Measurements from ENCODE around the gene COL9A3.

The COL9A3 gene

GRCh38 chr20:62816884-62817873 is at the start of gene COL9A3:
Gene COL9A3 (plus strand): TSS chr20:62817050. CDS start chr20:62817065, 15 bp downstream.
- no peak for DNase-seq

DNA sequence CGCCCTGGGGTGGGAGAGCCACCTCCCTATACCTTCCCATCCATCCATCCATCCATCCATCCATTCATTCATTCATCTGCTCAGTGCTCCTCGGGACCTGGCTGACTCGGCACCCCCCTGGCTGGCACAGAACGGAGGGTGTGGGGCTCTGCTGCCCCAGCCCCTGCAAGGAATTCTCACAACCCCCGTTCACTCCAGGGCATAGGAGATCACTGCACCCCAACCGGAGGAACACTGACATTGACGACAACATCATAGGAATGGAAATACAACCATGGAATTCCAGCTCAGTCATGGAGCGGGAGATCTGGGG is 48.7 kb upstream of the COL9A3 start:
- DNase-seq: no peak

GRCh38 chr20:62768551-62769287 is 48.1 kb upstream of the COL9A3 start:
- no peak for DNase-seq

DNA sequence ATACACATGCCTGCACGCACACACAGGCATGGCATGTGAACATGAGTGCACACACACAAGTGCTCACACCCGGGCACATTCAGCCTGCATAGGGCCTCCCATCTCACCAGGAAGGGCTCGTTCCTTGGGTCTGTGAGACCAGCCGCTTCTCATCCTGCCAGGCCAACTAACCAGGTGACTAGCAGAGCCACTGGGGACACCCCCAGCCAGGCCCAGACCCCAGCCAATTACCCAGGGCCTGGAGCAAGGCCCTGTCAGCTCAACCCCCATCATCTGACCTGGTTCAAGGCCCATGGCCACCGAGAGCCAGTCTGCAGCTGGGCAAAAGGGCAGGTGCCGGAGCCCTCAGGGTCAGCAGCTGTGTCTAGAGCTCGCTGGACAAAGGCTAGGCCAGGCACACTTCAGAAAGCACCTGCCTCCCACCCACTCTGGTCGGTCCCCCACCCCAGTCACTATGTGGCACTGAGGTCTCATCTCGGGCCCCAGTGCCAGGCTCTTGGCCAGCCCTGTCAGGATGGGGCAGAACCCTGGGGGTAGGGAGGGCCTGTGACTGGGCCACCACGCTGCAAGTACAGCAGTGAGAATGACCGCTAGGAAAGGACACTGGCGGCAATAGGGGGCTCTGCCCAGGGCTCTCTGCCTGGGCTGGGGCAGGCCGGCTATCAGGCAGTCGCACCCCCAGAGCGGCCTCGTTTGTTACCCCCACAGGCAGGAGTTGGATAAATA is 47.3 kb upstream of the COL9A3 start:
- no peak for DNase-seq

- DNase-seq: no peak
These were observed 46.5 kb upstream of the COL9A3 start for GRCh38 chr20:62770111-62770910.

DNA sequence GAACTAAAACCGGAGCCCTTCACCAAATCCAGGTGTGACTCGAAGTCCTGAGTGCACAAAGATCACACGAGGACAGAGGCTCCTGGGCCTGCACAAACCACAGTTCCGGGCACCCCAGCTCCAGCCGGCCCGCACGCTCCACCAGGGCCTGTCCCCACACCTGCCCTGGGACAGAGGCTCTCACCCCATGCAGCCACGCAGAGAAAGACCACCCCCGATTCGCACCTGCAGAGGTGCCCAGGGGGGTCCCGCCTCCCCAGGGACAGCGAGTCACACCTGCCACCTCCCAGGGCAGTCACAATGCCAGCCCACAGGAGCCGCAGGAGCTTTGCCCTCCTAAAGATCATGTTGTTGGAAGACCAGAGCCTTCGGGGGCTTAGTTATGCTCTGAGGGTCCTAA is 45.9 kb upstream of the COL9A3 start:
- DNase-seq: no peak

DNA sequence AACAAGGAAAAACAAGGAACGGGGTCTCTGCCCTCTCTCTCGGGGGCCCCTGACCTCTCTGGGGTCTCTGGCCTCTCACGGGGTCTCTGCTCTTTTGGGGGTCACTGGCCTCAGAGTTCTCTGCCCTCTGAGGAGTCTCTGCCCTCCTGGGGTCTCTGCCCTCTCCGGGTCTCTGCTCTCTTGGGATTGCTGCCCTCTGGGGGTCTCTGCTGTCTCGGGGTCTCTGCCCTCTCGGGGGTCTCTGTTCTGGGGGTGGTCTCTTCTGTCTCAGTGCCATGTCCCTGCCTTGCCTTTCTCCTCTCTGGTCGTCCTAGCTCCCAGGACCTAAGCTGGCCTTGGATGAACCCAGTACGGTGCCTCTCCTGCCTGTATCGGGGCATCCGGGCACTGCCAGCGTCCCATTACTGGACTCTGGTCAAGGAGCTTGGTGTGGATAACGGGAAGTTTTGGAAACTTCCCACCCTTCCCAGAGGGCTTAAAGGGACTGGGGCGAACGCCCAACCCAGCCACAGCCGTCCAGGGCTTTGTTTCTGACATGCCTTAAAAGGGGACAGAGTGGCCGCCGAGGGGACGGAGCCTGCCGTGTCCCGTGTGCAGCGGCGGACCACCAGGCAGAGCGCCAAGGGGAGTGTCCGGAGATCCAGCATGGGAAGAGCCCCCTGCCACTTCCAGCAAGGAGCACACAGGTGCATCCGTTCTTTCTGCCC is 45.3 kb upstream of the COL9A3 start:
- DNase-seq: no peak

GRCh38 chr20:62772103-62772611 is 44.7 kb upstream of the COL9A3 start:
- no peak for DNase-seq

- no peak for DNase-seq
These were observed 44.2 kb upstream of the COL9A3 start for GRCh38 chr20:62772619-62772989.

DNA sequence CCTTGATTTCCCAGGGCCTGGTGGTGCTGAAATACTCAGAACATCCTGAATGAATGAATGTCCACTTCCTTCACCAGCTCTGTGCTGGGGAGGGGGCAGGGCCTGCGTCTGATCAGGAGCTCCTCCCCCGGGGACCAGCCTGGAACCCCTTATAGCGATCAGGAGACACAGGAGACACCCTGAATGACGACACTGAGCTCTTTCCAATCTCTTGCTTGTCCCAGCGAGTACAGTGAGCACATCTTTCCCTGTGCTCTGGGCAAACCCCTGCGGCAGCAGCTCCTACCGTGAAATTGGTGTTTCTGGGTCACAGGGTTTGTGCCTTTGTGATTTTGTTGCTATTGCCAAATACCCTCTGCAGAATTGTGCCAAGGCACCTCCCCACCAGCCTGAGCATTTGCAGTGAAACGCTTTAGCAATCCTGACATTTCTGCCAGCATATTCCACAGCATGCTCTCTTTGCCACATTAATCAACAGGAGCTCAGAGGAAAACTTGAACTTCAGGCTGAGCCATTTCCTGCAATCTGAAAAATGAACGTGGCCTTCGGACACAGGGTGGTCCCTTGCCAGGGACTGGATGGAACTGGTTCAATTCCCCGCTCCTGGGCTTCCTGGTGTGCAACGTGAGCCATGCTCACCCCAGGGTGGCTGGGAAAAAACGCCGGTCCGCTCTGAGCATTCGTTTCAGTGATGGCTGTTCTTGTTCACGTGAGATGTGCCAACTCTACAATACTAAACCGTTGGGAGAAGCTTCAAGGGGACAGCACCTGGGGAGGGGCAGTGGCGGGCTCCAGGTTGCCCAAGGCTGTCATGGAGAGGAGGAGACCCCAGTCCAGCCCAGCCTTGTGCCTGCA is 43.6 kb upstream of the COL9A3 start:
- no peak for DNase-seq

- no peak for DNase-seq
These were observed 42.8 kb upstream of the COL9A3 start for GRCh38 chr20:62773845-62774714.

DNA sequence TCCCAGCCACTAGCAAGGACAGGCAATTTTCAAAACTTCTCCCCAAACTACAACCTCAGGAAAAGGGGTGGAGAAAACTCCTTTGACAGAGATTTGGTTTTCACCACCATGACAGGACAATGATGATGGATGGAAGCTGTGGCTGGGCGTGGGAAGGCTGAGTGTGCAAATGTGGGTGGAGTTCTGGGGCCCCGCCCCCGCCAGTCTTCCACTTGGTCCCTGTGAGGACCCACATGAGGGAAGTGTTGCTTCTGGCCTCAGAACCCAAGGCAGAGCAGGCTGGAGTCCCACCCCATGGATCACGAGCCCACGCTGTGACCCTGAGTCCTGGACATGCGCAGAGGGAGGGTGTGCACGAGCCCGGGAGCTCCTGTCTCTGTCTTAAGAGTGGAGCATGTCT is 42.1 kb upstream of the COL9A3 start:
- DNase-seq: no peak

DNA sequence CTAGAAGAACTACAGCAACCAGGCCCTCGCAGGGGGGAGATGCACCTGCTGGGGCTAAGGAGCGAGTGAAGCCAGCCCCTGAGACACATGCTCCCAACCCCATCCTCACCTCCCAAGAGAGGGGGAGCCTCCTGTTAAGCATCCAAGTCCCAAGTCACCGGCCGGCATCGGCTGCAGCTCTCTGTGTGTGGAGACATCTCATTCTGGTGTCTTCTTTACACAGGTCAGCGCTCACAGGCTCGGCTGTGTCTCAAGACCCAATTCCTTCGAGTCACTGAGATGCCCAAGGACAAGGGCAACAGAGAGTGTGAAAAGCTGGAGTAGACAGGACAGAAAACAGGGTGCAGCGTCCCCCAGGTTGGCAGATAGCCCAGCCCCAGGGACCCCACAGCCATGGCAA is 41.6 kb upstream of the COL9A3 start:
- no peak for DNase-seq

DNA sequence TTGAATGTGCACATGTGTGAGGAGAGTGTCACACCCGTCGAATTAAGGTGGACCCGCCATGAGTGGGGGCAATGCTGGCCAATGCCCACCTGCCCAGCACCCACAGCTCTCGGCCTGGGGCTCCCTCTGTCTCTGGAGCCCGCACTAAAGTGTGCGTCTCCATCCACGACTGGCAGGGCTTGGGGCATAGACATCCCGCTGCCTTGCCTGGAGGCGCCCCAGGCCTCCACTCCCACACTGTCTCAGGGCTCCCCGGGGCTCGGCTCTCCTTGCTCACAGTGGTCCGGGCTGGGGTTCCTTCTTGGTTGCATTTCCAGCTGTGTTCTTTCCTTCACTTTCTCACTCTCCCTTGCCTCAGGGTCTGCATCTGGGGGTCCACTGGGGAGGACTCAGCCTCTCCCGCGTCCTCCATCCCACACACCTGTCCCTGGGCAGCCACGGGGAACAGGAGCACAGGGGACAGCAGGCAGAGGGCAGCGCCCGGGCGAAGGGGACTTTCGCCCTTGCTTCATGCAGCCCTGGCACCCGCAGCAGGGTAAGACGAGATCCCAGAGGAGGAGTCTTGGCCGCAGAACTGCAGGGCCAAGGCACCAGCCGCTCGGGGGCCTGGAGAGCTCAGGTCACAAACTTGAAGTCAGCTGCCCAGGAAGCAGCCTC is 40.7 kb upstream of the COL9A3 start:
- DNase-seq: no peak

DNA sequence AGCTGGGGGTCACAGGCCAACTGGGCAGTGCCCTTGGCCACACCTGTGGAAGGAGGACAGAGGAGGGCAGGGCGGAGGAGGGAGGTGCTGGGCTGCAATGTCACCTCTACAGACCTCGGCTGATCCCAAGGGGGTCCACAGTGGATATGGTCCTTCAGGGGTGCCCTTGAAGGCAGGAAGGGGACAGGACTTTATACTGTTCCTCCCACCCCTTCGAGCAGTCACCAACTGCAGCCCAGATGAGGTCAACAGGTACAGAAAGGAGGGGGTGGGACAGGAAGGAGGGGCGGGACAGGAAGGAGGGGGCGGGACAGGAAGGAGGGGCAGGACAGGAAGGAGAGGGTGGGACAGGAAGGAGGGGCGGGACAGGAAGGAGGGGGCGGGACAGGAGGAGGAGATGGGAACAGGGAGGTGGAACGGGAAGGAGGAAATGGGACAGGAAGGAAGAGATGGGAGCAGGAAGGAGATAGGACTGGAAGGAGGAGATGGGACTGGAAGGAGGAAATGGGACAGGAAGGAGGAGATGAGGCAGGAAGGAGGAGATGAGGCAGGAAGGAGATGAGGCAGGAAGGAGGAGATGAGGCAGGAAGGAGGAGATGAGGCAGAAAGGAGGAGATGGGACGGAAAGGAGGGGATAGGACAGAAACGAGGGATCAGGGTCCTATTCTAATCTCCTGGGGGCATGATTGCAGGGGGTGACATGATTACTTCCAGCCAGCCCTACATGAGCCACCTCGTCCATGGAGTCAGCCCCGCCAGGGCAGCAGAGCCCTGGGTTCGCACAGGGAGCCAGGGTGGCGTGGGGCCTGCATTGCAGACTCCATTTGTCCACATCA is 39.9 kb upstream of the COL9A3 start:
- DNase-seq: no peak

GRCh38 chr20:62777528-62777830 is 39.4 kb upstream of the COL9A3 start:
- DNase-seq: no peak

GRCh38 chr20:62778058-62778457 is 38.8 kb upstream of the COL9A3 start:
- DNase-seq: no peak

DNA sequence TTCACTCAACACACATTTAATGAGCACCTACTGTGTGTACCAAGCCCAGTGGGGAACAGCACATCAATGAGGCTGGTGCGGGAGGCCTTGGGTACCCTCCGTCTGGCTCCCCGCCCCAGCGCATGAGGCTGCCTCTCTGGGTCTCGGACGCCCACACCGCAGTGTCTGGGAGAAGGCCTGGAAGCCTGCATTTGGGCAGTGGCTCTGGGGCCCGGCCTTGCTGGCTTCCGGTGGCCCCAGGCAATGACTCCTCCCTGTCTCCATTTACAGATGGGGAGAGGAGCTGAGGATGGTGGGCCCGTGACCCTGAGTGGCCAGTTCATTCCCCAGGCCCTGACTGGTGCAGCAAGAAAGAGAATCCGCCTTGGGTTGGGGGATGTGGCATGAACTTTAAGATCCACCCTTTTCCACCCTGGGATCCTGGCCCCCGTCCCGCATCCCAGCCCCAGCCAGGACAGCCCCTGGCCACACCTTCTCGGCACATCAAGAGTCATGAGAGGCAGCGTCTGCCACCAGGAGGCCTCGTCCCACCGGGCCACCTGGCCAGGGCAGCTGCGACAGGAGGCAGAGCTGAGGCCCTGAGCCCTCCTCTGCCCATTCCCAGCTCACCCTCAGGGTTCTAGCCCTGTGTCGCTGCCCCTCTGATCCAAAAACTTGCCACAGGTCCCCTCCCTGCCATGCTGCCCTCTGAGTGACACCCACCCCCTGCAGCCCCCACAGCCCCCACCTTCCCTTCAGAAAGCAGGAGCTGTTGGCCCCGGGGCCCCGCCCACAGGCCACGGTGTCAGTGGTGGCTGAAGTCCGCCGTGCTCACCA is 38.0 kb upstream of the COL9A3 start:
- DNase-seq: no peak

Data from NCI-H510A treated with DMSO at 0.1 percent for 48 hours (cell line).